Spleen (tissue), 7 donors: ENCODE data around the gene LRMDA.

Source experiments
- POLR2A ChIP-seq, 3 donors: fragments of 450-650 bp; IDR thresholded peaks; one replicate each; pipeline ENCODE4 v1.5.1; 2017; ENCODE audit warnings: antibody characterized with exemption in 3 of 3, mild to moderate bottlenecking in 1 of 3
- TF ChIP-seq, protein P1 (sequence below), 11 experiments: fragments of 200-600 bp in 7 of 11; fragments of 450-650 bp in 4 of 11; sonication (generic) in 4 of 11; IDR thresholded peaks in 8 of 11; conservative IDR thresholded peaks in 3 of 11; 1 replicate in 7 of 11; 2 replicates in 4 of 11; pipeline versions ENCODE4 v1.4.0 to v1.8.0; 2016 to 2021; ENCODE audit warnings: antibody characterized with exemption in 11 of 11, inconsistent platforms in 4 of 11, mild to moderate bottlenecking in 1 of 11
- donor health status: DM: no; HTN: no; CAD: no; lungs with moderate emphysema.
- donor health status: DM: no; HTN: no; CAD: no.
- donor health status: DM: no; HTN: no; CAD: no.

DNA sequence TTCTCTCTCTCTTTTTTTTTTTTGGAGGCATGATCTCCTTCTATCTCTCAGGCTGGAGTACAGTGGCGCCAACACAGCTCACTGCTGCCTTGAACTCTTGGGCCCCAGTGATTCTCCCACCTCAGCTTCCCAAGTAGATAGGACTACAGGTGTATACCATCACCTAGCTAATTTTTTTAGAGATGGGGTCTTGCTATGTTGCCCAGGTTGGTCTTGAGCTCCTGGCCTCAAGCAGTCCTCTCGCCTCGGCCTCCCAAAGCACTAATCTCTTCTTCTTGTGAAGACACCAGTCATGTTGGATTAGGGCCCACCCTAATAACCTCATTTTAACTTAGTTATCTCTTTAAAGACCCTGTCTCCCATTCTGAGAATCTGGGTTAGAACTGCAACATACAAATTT lies 45.6 kb downstream of the LRMDA start:
- TF ChIP-seq, protein P1, sequence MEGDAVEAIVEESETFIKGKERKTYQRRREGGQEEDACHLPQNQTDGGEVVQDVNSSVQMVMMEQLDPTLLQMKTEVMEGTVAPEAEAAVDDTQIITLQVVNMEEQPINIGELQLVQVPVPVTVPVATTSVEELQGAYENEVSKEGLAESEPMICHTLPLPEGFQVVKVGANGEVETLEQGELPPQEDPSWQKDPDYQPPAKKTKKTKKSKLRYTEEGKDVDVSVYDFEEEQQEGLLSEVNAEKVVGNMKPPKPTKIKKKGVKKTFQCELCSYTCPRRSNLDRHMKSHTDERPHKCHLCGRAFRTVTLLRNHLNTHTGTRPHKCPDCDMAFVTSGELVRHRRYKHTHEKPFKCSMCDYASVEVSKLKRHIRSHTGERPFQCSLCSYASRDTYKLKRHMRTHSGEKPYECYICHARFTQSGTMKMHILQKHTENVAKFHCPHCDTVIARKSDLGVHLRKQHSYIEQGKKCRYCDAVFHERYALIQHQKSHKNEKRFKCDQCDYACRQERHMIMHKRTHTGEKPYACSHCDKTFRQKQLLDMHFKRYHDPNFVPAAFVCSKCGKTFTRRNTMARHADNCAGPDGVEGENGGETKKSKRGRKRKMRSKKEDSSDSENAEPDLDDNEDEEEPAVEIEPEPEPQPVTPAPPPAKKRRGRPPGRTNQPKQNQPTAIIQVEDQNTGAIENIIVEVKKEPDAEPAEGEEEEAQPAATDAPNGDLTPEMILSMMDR (IDR thresholded peaks at IDR 0.05 in 8 of 11, conservative IDR thresholded peaks at IDR 0.05 in 3 of 11) = no peak
- TF ChIP-seq POLR2A (IDR thresholded peaks at IDR 0.05) = no peak
